ENCODE results near the gene MLXIPL.

Gene MLXIPL

GRCh38 chr7:73652541-73652949 is 28.2 kb upstream of the MLXIPL start:
- peaks cover 67% of the 10 kb centered on the region for H3K27me3 Mint-ChIP-seq
- no peaks in the 10 kb centered on the region for H3K9me3 Mint-ChIP-seq
- H3K27ac Mint-ChIP-seq, result no peak overlapping the region
- peaks cover 20% of the 10 kb centered on the region for H3K4me1 Mint-ChIP-seq (ENCODE audit: low read depth)
- no peaks in the 10 kb centered on the region for H3K36me3 Mint-ChIP-seq (ENCODE audit: low read depth)
- intact Hi-C loops (cut with micrococcal nuclease), result no loop called here
- no peak overlapping the region for H3K4me3 Mint-ChIP-seq

DNA sequence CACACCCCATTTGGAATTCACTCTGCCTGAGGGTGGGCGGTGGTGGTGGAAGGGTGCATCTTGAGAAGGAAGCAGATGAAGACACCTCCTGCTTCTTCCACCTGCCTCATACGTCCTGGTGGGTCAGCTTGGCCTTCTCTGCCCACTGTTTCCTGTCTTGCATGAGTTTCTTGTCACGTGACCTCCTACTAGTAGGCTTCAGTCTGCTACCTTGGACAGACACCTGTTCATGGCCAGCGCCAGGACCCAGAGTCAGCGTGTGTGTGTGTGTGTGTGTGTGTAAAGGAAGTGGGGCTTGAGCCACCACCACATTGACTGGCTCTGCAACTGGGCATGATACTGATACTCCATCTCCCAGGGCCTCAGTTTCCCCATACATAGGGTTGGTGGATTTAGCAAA is 26.2 kb upstream of the MLXIPL start:
- intact Hi-C loops (cut with micrococcal nuclease), result no loop called here
- Mint-ChIP-seq H3K4me3 (no peak overlapping the region), H3K27ac (no peak overlapping the region), H3K4me1 (ENCODE audit: low read depth) (peaks cover 30% of the 10 kb centered on the region), H3K27me3 (peaks cover 78% of the 10 kb centered on the region), H3K36me3 (ENCODE audit: low read depth) (no peaks in the 10 kb centered on the region), H3K9me3 (no peaks in the 10 kb centered on the region)

DNA sequence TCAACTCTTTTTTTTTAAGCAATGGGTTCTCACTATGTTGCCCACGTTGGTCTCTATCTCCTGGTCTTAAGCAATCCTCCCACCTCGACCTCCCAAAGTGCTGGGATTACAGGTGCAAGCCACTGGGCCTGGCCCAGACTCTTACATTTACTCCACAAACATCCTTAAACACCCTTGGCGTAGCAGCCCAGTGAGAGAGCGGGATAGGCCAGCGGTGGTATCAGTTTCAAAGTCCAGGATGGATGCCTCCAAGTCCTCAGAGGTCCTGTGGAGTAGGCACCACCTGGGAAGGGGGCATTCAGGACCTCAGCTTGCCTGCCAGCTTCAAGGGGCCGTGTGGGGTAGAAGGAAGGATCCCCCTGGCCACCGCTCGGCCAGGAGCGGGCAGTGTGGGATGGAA is 25.3 kb upstream of the MLXIPL start:
- no peak overlapping the region for H3K4me3 Mint-ChIP-seq
- intact Hi-C loops (cut with micrococcal nuclease), result no loop called here
- no peaks in the 10 kb centered on the region for H3K36me3 Mint-ChIP-seq (ENCODE audit: low read depth)
- peaks cover 32% of the 10 kb centered on the region for H3K4me1 Mint-ChIP-seq (ENCODE audit: low read depth)
- H3K27me3 Mint-ChIP-seq, result peaks cover 81% of the 10 kb centered on the region
- no peak overlapping the region for H3K27ac Mint-ChIP-seq
- no peaks in the 10 kb centered on the region for H3K9me3 Mint-ChIP-seq

DNA sequence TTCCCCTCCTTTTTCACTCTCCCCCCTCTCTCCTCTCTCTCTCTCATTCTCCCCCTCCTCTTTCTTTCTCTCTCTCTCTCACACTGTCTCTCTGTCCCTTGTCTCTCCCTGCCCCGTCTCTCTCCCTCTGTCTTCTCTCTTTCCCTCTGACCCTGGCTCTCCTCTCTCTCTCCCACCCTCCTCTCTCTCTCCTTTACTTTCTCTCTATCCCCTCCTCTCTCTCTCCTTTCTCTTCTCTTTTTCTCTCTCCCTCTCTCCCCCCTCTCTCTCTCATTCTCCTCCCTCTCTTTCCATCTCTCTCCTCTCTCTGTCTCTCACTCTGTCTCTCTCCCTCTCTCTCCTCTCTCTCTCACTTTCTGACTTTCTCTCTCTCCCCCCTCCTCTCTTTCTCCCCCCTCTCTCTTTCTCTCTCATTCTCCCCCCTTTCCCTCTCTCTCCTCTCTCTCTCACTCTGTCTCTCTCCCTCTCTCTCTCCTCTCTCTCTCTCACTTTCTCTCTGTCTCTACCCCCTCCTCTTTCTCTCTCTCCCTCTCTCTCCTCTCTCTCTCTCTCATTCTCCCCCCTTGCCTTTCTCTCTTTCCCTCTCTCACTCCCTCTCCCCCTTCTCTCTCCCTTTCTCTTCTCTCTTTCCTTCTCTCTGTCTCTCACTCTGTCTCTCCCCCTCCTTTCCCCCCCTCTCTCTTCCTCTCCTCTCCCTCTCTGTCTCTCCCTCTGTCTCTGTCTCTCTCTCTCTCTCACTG is 24.4 kb upstream of the MLXIPL start:
- Mint-ChIP-seq H3K4me3 (peak overlapping the region; percentile 0), H3K27ac (no peak overlapping the region), H3K4me1 (ENCODE audit: low read depth) (peaks cover 32% of the 10 kb centered on the region), H3K9me3 (no peaks in the 10 kb centered on the region), H3K27me3 (peaks cover 87% of the 10 kb centered on the region), H3K36me3 (ENCODE audit: low read depth) (no peaks in the 10 kb centered on the region)
- intact Hi-C loops (cut with micrococcal nuclease), result no loop called here

- Mint-ChIP-seq H3K27me3 (peaks cover 90% of the 10 kb centered on the region), H3K27ac (no peak overlapping the region), H3K36me3 (ENCODE audit: low read depth) (no peaks in the 10 kb centered on the region), H3K9me3 (no peaks in the 10 kb centered on the region), H3K4me1 (ENCODE audit: low read depth) (peaks cover 32% of the 10 kb centered on the region), H3K4me3 (peak overlapping the region; percentile 0)
- intact Hi-C loops (cut with micrococcal nuclease), result no loop called here
These were observed 23.6 kb upstream of the MLXIPL start for GRCh38 chr7:73647725-73648592.

- peaks cover 32% of the 10 kb centered on the region for H3K4me1 Mint-ChIP-seq (ENCODE audit: low read depth)
- no peak overlapping the region for H3K4me3 Mint-ChIP-seq
- no peaks in the 10 kb centered on the region for H3K9me3 Mint-ChIP-seq
- H3K27ac Mint-ChIP-seq, result peak overlapping the region; percentile 57
- intact Hi-C loops (cut with micrococcal nuclease), result no loop called here
- peaks cover 85% of the 10 kb centered on the region for H3K27me3 Mint-ChIP-seq
- H3K36me3 Mint-ChIP-seq (ENCODE audit: low read depth), result no peaks in the 10 kb centered on the region
These were observed 22.7 kb upstream of the MLXIPL start for GRCh38 chr7:73646785-73647724.

GRCh38 chr7:73645643-73646174 is 21.4 kb upstream of the MLXIPL start:
- Mint-ChIP-seq H3K36me3 (ENCODE audit: low read depth) (no peaks in the 10 kb centered on the region), H3K27ac (peak overlapping the region; percentile 57), H3K27me3 (peaks cover 78% of the 10 kb centered on the region), H3K9me3 (no peaks in the 10 kb centered on the region), H3K4me1 (ENCODE audit: low read depth) (peaks cover 32% of the 10 kb centered on the region), H3K4me3 (no peak overlapping the region)
- intact Hi-C loops (cut with micrococcal nuclease), result no loop called here

- Mint-ChIP-seq H3K4me1 (ENCODE audit: low read depth) (peaks cover 31% of the 10 kb centered on the region), H3K27me3 (peaks cover 73% of the 10 kb centered on the region), H3K36me3 (ENCODE audit: low read depth) (no peaks in the 10 kb centered on the region), H3K9me3 (no peaks in the 10 kb centered on the region), H3K4me3 (no peak overlapping the region), H3K27ac (no peak overlapping the region)
- intact Hi-C loops (cut with micrococcal nuclease), result no loop called here
These were observed 20.5 kb upstream of the MLXIPL start for GRCh38 chr7:73644688-73645286.

GRCh38 chr7:73642834-73643233 is 18.5 kb upstream of the MLXIPL start:
- Mint-ChIP-seq H3K4me3 (no peak overlapping the region), H3K27me3 (peaks cover 57% of the 10 kb centered on the region), H3K4me1 (ENCODE audit: low read depth) (peaks cover 21% of the 10 kb centered on the region), H3K27ac (no peak overlapping the region), H3K9me3 (no peaks in the 10 kb centered on the region), H3K36me3 (ENCODE audit: low read depth) (no peaks in the 10 kb centered on the region)
- intact Hi-C loops (cut with micrococcal nuclease), result no loop called here

GRCh38 chr7:73638911-73639310 is 14.6 kb upstream of the MLXIPL start:
- H3K4me3 Mint-ChIP-seq, result no peak overlapping the region
- no peaks in the 10 kb centered on the region for H3K9me3 Mint-ChIP-seq
- H3K4me1 Mint-ChIP-seq (ENCODE audit: low read depth), result peaks cover 33% of the 10 kb centered on the region
- no peaks in the 10 kb centered on the region for H3K36me3 Mint-ChIP-seq (ENCODE audit: low read depth)
- H3K27me3 Mint-ChIP-seq, result peaks cover 29% of the 10 kb centered on the region
- intact Hi-C loops (cut with micrococcal nuclease), result no loop called here
- no peak overlapping the region for H3K27ac Mint-ChIP-seq

DNA sequence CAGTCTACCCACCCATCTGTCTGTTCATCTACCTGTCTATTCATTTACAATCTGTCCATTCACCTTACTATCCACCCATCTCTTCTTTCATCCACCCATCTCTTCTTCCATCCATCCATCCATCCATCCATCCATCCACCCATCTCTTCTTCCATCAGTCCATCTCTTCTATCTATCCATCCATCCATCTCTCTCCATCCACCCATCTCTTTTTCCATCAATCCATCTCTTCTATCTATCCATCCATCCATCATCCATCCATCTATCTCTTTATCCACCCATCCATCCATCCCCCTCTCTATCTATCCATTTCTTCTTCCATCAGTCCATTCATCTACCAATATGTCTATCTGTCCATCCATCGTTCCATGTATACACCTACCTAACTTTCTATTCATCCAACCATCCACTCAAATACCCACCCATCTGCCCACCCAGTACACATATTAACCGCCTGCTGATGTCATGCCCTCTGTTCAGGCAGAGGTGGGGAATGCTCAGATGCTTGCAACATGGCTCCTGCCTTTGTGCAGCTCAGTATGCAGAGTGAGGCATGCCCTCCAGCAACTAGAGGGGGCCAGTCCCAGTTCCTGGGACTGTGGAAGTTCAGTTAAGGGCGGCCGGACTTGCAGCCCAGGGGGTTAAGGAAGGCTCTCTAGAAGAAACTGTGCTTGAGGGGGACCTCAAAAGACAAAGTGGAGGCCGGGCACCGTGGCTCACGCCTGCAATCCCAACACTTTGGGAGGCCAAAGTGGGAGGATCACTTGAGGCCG is 11.3 kb upstream of the MLXIPL start:
- Mint-ChIP-seq H3K27me3 (peaks cover 43% of the 10 kb centered on the region), H3K4me3 (no peak overlapping the region), H3K27ac (peak overlapping the region; percentile 71), H3K9me3 (no peaks in the 10 kb centered on the region), H3K4me1 (ENCODE audit: low read depth) (peaks cover 38% of the 10 kb centered on the region), H3K36me3 (ENCODE audit: low read depth) (no peaks in the 10 kb centered on the region)
- intact Hi-C loops (cut with micrococcal nuclease), result no loop called here

DNA sequence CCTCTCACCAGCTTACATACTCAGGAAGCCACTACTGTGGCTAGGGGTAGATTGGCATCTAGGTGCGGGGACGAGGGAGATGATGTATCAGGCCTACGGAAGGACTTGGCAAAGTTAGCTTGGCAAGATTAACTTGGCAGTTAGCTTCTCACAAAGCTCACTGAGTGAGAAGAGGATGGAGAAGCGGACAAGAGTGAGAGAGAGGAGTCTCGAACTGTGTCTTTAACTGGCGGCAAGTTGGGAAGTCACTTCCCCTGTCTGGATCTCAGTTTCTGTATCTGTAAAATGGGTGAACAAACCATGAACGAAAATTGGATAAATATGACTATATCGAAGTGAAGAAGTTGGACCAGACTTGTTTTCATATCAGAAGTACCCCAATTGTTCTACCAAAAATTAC is 9.5 kb upstream of the MLXIPL start:
- Mint-ChIP-seq H3K4me1 (ENCODE audit: low read depth) (peaks cover 36% of the 10 kb centered on the region), H3K36me3 (ENCODE audit: low read depth) (no peaks in the 10 kb centered on the region), H3K27ac (no peak overlapping the region), H3K9me3 (no peaks in the 10 kb centered on the region), H3K4me3 (no peak overlapping the region), H3K27me3 (peaks cover 49% of the 10 kb centered on the region)
- intact Hi-C loops (cut with micrococcal nuclease), result no loop called here

DNA sequence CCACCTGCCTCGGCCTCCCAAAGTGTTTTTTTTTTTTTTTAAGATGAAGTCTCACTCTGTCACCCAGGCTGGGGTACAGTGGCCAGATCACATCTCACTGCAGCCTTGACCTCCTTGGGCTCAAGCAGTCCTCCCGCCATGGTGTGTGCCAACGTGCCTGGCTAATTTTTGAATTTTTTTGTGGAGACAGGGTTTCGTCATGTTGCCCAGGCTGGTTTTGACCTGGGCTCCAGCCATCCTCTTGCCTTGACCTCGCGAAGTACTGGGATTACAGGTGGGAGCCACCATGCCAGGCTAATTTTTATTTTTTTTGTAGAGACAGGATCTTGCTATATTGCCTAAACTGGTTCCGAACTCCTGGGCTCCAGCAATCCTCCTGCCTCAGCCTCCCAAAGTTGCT is 9.0 kb upstream of the MLXIPL start:
- Mint-ChIP-seq H3K27ac (no peak overlapping the region), H3K4me1 (ENCODE audit: low read depth) (peaks cover 32% of the 10 kb centered on the region), H3K36me3 (ENCODE audit: low read depth) (no peaks in the 10 kb centered on the region), H3K9me3 (no peaks in the 10 kb centered on the region), H3K27me3 (peaks cover 54% of the 10 kb centered on the region), H3K4me3 (no peak overlapping the region)
- intact Hi-C loops (cut with micrococcal nuclease), result no loop called here
